Measurements from ENCODE around the gene ESF1. TPM values are rescaled to one million over a fixed set of nuclear protein-coding genes. Genes with fewer than 3 reads are reported as not detected.

The ESF1 gene
- total RNA-seq, 1 experiment from 2014 or later, result 28.7 TPM

DNA sequence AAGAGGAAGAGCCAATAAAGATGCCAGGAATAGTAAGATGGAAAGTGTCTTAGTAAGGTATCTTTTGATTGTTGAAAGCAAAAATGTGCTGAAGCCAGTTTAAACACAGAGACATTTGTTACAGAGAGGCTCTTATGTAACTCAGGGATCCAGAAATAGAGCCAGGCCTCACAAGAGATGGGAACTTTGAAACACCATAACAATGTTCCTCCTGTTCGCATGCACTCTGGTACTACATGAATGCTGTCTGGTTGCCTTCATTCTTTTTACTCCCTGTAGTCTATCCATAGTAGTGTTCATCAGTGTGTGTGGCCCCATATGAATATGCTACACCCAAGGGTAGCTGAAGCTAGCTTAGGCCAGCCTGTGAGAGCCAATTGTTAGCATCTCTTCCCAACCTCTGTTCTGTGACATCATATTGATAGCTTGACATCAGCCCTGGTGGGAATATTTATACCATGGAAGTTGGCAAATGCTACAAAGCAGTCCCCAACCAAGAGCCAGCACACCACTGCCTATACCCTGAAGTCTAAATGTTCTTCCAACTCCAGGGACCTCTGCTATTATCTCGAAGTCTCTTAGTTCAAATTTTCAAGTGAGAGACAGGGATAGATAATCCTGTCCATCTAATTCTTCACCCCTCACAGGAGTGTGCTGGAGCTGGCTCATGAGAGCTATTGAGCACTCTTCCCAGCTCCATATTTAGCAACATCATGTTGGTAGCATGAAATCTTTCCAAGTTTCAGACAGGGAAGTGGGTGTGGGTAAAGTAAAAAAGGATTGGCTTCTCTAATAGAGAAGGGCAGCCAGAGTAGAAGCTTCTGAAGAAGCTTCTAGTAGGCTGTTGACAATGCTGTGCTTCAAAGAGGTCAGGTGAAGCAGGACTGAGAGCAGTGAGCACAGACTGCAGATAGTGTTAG, 7.1 kb upstream of the ESF1 start (continued):
- TF ChIP-seq IRF2 (CRISPR knock-in tag; IDR thresholded peaks at IDR 0.05; ENCODE audit: borderline replicate concordance, low read depth) (no peak), SMAD3 (CRISPR knock-in tag; IDR thresholded peaks at IDR 0.05; ENCODE audit: borderline replicate concordance) (no peak), NR3C1 (CRISPR knock-in tag; conservative IDR thresholded peaks at IDR 0.05; ENCODE audit: low read depth) (no peak)

DNA sequence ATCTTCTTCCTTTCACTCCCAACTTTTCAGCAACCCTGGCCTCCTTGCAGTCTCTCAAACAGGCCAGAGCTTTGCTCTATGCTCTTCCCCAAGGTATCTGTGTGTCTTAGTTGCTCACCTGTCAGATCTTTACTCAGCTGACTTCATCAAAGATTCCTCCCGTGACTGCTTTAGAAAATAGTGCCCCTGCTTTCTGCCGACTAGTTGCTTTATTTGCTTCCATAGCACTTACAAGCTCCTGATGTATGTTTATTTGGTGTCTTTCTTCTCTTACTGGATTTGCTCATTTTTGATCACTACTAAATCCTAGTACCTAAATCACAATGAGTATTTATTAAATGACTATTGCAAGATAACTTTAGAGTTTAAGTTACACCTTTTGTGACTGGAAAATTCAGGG, 6.0 kb upstream of the ESF1 start:
- H3K4me1 Mint-ChIP-seq, result peaks cover 15% of the 10 kb centered on the region
- H3K4me3 Mint-ChIP-seq, result no peak overlapping the region
- H3K27ac Mint-ChIP-seq, result no peak overlapping the region
- H3K36me3 Mint-ChIP-seq, result peaks cover 57% of the 10 kb centered on the region
- DNase-seq (ENCODE audit: low spot score) (no peak), ATAC-seq (no peak)
- no peaks in the 10 kb centered on the region for H3K9me3 Mint-ChIP-seq
- ChIA-PET CTCF (no interaction called here), POLR2A (no interaction called here)
- TF ChIP-seq ZNF219 (CRISPR knock-in tag; IDR thresholded peaks at IDR 0.05; ENCODE audit: borderline replicate concordance) (no peak), ZNF263 (CRISPR knock-in tag; IDR thresholded peaks at IDR 0.05; ENCODE audit: low read depth) (no peak), ZNF121 (CRISPR knock-in tag; IDR thresholded peaks at IDR 0.05) (no peak), FOXJ3 (CRISPR knock-in tag; IDR thresholded peaks at IDR 0.05; ENCODE audit: borderline replicate concordance) (no peak)
- H3K27me3 Mint-ChIP-seq (ENCODE audit: low read depth), result no peaks in the 10 kb centered on the region

DNA sequence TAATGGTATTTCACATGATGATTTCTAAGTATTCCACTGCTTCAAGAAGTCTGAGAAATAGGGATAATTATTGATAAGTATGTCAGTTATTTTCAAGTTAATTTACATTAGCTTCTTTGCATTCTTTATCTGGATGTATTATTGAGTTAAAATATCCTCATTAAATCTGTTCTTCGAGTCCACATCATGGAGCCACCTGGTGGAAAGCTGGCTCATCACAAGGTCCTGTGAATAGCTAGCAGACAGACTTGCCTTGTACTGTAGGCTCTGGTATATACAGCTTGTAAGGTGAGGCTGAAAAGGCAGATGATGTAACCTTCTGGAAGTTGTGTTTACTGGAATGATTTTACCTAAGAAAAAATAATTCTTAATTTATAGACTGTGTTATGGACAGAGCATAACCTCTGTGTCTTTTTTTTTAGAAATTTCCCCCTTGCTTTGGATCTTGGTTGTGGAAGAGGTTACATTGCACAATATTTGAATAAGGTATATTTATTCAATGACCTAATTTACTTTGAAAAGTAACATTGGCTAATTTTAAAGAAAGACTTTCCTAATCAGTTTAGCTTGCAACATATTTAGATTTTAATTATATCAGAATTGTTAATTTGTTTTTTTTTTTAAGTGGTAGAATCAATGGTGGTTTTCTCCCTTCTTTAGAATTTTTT, 3.6 kb upstream of the ESF1 start:
- H3K4me1 Mint-ChIP-seq, result peaks cover 22% of the 10 kb centered on the region
- CTCF ChIA-PET, result interaction anchor here (0.6 to 1.9 kb wide), 17 partner anchors 10 to 864 kb away, joined by 3 to 14 read pairs (median 4); no protein-coding TSS in a partner anchor
- no peak overlapping the region for H3K4me3 Mint-ChIP-seq
- POLR2A ChIA-PET, result no interaction called here
- DNase-seq (ENCODE audit: low spot score), result peak; percentile 49
- H3K36me3 Mint-ChIP-seq, result peaks cover 33% of the 10 kb centered on the region
- no peaks in the 10 kb centered on the region for H3K9me3 Mint-ChIP-seq
- 0 out of 2 replicates have a peak, but pooled peaks have one; percentile 23 for TF ChIP-seq GABPB1 (CRISPR knock-in tag; IDR thresholded peaks at IDR 0.05)
- TF ChIP-seq, protein P1, sequence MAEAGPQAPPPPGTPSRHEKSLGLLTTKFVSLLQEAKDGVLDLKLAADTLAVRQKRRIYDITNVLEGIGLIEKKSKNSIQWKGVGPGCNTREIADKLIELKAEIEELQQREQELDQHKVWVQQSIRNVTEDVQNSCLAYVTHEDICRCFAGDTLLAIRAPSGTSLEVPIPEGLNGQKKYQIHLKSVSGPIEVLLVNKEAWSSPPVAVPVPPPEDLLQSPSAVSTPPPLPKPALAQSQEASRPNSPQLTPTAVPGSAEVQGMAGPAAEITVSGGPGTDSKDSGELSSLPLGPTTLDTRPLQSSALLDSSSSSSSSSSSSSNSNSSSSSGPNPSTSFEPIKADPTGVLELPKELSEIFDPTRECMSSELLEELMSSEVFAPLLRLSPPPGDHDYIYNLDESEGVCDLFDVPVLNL (CRISPR knock-in tag; IDR thresholded peaks at IDR 0.05; ENCODE audit: borderline replicate concordance, low read depth), result no peak
- TF ChIP-seq, protein P2, sequence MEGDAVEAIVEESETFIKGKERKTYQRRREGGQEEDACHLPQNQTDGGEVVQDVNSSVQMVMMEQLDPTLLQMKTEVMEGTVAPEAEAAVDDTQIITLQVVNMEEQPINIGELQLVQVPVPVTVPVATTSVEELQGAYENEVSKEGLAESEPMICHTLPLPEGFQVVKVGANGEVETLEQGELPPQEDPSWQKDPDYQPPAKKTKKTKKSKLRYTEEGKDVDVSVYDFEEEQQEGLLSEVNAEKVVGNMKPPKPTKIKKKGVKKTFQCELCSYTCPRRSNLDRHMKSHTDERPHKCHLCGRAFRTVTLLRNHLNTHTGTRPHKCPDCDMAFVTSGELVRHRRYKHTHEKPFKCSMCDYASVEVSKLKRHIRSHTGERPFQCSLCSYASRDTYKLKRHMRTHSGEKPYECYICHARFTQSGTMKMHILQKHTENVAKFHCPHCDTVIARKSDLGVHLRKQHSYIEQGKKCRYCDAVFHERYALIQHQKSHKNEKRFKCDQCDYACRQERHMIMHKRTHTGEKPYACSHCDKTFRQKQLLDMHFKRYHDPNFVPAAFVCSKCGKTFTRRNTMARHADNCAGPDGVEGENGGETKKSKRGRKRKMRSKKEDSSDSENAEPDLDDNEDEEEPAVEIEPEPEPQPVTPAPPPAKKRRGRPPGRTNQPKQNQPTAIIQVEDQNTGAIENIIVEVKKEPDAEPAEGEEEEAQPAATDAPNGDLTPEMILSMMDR (IDR thresholded peaks at IDR 0.05), result 0 out of 2 replicates have a peak, but pooled peaks have one; percentile 13
- H3K27me3 Mint-ChIP-seq (ENCODE audit: low read depth), result no peaks in the 10 kb centered on the region
- ATAC-seq, result peak; percentile 51
- no peak overlapping the region for H3K27ac Mint-ChIP-seq

DNA sequence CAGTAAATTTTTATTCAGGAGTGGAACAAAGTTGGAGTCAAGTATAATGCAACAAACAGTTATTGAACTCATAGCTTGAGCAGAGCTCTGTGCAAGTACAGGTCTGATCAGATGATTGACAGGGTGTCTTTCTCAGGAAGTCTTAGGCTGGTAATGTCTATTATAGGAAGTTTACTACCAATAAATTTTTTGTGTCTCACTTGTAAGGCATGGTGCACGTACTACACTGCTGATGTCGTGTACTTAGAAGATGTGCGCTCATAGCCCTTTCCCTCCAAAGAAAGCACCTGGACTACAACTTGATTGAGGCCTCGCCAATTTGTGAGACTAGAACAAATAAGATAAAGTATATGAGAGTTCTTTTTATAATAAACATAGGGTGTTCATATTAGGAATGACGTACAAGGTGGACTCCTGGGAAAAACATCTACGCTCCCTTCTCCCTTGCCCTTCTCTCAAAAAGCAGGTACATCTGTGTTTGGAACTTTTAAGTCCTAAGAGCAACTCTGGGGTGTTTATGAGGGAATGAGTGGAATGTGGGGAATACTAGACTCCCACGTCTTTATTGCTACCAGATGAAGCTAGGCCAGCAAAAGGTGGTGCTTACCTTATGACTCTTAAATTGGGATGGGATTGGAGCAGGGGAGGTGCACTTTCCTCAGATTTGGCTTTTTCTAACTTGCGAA, 1.6 kb upstream of the ESF1 start:
- DNase-seq (ENCODE audit: low spot score) (no peak), ATAC-seq (no peak)
- ChIA-PET CTCF (interaction anchor here (0.5 to 2.6 kb wide), 2 partner anchors 14 to 175 kb away, joined by 4 to 11 read pairs; no protein-coding TSS in a partner anchor), POLR2A (no interaction called here)
- TF ChIP-seq SMAD4 (CRISPR knock-in tag; IDR thresholded peaks at IDR 0.05) (no peak), CREB1 (CRISPR knock-in tag; IDR thresholded peaks at IDR 0.05) (no peak), FOXP1 (CRISPR knock-in tag; IDR thresholded peaks at IDR 0.05; ENCODE audit: borderline replicate concordance) (no peak), NR1H2 (CRISPR knock-in tag; IDR thresholded peaks at IDR 0.05) (no peak)
- peak overlapping the region; percentile 87 for H3K27ac Mint-ChIP-seq
- H3K4me1 Mint-ChIP-seq, result peaks cover 22% of the 10 kb centered on the region
- no peaks in the 10 kb centered on the region for H3K9me3 Mint-ChIP-seq
- peaks cover 46% of the 10 kb centered on the region for H3K36me3 Mint-ChIP-seq
- no peaks in the 10 kb centered on the region for H3K27me3 Mint-ChIP-seq (ENCODE audit: low read depth)
- peak overlapping the region; percentile 99 for H3K4me3 Mint-ChIP-seq
